ENCODE results near the gene SGPL1. TPM values are rescaled to one million over a fixed set of nuclear protein-coding genes. Genes with fewer than 3 reads are reported as not detected.
"Not testable (repeated sequence)": the region's sequence is repeated elsewhere in the genome, so short reads cannot be mapped to it uniquely, and the experiment has no call there.

The SGPL1 gene
- total RNA-seq, 1 experiment from 2014 or later: 41.4 TPM

DNA sequence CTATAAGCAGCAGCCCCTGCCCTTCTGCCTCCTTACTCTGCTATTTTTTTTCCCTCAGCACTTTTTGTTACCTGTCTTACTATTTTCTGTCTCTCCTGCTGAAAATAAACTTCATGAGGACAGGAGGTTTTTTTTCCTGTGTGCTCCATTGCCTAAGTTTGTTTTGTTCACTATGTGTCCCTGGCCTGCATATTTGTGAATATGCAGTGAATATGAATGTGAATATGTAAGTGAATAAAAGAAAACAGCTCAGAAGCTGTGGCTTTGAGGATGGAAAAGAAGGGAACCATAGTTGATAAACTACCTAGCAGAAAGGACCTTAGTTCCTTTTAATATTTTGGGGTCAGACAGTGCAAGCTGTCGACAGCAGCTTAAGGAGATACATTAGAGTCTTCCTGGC is 37.7 kb downstream of the SGPL1 start:
- Histone ChIP-seq H3K36me3 (peaks cover 19% of the 10 kb centered on the region), H3K27me3 (no peaks in the 10 kb centered on the region), H3K4me1 (peaks cover 11% of the 10 kb centered on the region), H3K27ac (no peak overlapping the region), H3K4me3 (no peak overlapping the region), H3K9me3 (replicated peaks) (no peaks in the 10 kb centered on the region)
- no peak for DNase-seq

GRCh38 chr10:70856454-70856853 is 40.7 kb downstream of the SGPL1 start:
- Histone ChIP-seq H3K27ac (no peak overlapping the region), H3K36me3 (peaks cover 35% of the 10 kb centered on the region), H3K27me3 (no peaks in the 10 kb centered on the region), H3K4me3 (no peak overlapping the region), H3K4me1 (peaks cover 4% of the 10 kb centered on the region; the same call in 1 of the 2 replicates), H3K9me3 (replicated peaks) (no peaks in the 10 kb centered on the region)
- no peak for DNase-seq

GRCh38 chr10:70858759-70859158 is 43.0 kb downstream of the SGPL1 start:
- Histone ChIP-seq H3K4me3 (no peak overlapping the region), H3K27me3 (no peaks in the 10 kb centered on the region), H3K4me1 (no peaks in the 10 kb centered on the region), H3K9me3 (replicated peaks) (no peaks in the 10 kb centered on the region), H3K27ac (no peak overlapping the region), H3K36me3 (peaks cover 35% of the 10 kb centered on the region)
- DNase-seq: no peak

GRCh38 chr10:70861495-70862197 is 45.9 kb downstream of the SGPL1 start:
- H3K27me3 ChIP-seq; DNase-seq; H3K4me1 ChIP-seq; H3K4me3 ChIP-seq; H3K9me3 ChIP-seq (replicated peaks); H3K27ac ChIP-seq: not testable (repeated sequence)
- H3K36me3 ChIP-seq: peaks cover 24% of the 10 kb centered on the region

DNA sequence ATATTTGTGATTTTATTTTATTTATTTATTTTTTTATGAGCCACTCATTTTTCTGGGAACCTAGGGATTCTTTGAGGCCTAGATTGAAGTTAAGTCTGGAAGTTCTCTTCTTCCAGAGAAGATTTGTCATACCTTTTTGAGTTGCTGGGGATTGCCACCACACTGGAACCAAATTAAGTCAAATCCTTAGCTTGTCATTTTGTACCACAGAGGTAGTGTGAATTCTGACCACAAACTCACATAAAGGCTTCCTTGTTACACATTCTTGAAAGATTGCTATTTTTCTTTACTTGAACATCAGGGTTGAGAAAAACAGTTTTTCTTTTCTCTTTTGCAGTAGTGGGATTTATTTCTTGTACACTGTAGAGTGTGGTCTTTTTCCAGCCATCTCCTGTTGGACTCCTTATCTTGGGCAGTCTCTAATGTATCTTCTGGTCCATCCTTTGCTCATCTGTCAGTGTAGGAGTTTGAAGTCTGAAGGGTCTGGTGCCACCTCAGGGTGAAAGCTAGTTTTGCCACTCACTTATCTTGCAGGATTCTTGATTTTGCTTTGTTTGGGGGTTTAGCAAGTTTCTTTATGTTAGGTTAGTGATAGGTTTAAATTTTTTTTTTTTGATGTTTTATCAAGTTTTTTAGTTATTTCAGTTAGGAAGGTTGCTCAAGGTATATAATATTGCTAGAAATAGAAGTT is 47.9 kb downstream of the SGPL1 start:
- H3K36me3 ChIP-seq: peaks cover 17% of the 10 kb centered on the region
- no peaks in the 10 kb centered on the region for H3K27me3 ChIP-seq
- H3K4me3 ChIP-seq: no peak overlapping the region
- no peak overlapping the region for H3K27ac ChIP-seq
- DNase-seq: no peak
- H3K9me3 ChIP-seq (replicated peaks): no peaks in the 10 kb centered on the region
- H3K4me1 ChIP-seq: peaks cover 12% of the 10 kb centered on the region

- no peak for DNase-seq
- Histone ChIP-seq H3K4me3 (no peak overlapping the region), H3K27me3 (no peaks in the 10 kb centered on the region), H3K9me3 (replicated peaks) (no peaks in the 10 kb centered on the region), H3K27ac (no peak overlapping the region), H3K4me1 (peaks cover 12% of the 10 kb centered on the region), H3K36me3 (peaks cover 9% of the 10 kb centered on the region)
These were observed 49.2 kb downstream of the SGPL1 start for GRCh38 chr10:70864935-70865334.

GRCh38 chr10:70866424-70866823 is 50.7 kb downstream of the SGPL1 start:
- Histone ChIP-seq H3K4me3 (no peak overlapping the region), H3K27me3 (no peaks in the 10 kb centered on the region), H3K27ac (peak overlapping the region; percentile 28; the same call in 1 of the 2 replicates), H3K36me3 (peaks cover 3% of the 10 kb centered on the region; the same call in 1 of the 2 replicates), H3K4me1 (peaks cover 12% of the 10 kb centered on the region), H3K9me3 (replicated peaks) (no peaks in the 10 kb centered on the region)
- DNase-seq: peak; percentile 44 to 59

DNA sequence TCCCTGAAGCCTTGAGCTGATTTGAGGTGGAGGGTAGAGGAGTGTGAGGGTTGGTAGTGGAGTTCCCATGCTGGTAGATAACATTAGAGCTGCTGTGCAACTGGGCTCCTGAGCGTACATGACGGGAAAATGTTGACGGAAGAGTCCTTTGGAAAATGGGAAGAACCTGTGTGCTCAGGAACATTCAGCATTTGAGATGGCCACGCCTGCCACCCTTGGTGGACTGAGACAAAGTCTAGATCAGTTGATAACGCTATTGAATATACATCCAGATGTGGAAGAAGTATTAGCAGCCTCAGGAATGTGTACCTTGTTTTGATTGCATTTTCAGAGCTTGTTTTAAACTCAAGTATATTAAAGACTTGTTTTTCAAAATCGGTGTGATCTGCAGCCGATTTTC is 56.5 kb downstream of the SGPL1 start:
- peaks cover 3% of the 10 kb centered on the region for H3K36me3 ChIP-seq
- no peak overlapping the region for H3K27ac ChIP-seq
- no peaks in the 10 kb centered on the region for H3K9me3 ChIP-seq (replicated peaks)
- no peaks in the 10 kb centered on the region for H3K4me1 ChIP-seq
- DNase-seq: no peak
- no peaks in the 10 kb centered on the region for H3K27me3 ChIP-seq
- no peak overlapping the region for H3K4me3 ChIP-seq

DNA sequence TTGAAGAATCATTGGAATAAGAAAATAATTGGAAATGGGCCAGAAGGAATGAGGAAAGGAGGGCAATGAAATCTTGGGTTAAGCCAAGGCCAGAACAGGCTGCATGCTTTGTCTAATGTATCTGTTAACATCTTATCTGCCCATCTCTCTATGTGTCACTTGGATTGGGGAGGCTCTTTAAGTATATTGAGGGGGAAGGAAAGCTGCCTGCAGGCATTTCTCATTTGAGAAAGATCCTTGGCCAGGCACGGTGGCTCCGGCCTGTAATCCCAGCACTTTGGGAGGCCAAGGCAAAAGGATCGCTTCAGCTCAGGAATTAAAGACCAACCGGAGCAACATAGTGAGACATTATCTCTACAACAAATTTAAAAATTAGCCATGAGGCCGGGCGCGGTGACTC is 58.3 kb downstream of the SGPL1 start:
- Histone ChIP-seq H3K9me3 (replicated peaks) (no peaks in the 10 kb centered on the region), H3K36me3 (peaks cover 3% of the 10 kb centered on the region)

DNA sequence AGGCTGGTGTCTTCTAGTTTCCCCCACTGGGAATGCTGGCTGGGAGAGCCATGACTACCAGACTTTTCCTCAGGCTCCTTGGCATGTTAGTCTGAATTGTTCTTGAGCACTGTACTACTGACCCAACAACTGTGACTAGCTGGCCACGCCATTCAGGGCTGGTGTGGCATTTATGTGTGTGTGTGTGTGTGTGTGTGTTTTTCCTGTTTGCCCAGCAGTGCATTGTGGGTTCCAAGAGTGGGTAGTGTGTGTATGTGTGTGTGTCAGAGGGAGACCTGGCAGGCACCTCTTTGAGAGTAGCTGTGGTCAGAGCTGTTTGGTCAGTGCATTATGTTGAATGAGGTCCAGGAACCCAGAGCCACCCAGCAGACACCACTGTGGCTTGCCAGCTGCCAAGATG is 63.5 kb downstream of the SGPL1 start:
- Histone ChIP-seq H3K9me3 (replicated peaks) (no peaks in the 10 kb centered on the region), H3K36me3 (peaks cover 3% of the 10 kb centered on the region), H3K27me3 (no peaks in the 10 kb centered on the region), H3K4me3 (no peak overlapping the region), H3K4me1 (no peaks in the 10 kb centered on the region), H3K27ac (no peak overlapping the region)
- DNase-seq: no peak

More for the DNA sequence above, 58.3 kb downstream of the SGPL1 start:
- Histone ChIP-seq H3K27ac (no peak overlapping the region), H3K27me3 (no peaks in the 10 kb centered on the region), H3K4me1 (no peaks in the 10 kb centered on the region), H3K4me3 (no peak overlapping the region)
- DNase-seq: no peak

- H3K27me3 ChIP-seq: no peaks in the 10 kb centered on the region
- H3K4me3 ChIP-seq: no peak overlapping the region
- no peaks in the 10 kb centered on the region for H3K4me1 ChIP-seq
- H3K9me3 ChIP-seq (replicated peaks): no peaks in the 10 kb centered on the region
- peak; percentile 66 to 86 for DNase-seq
- no peak overlapping the region for H3K27ac ChIP-seq
- H3K36me3 ChIP-seq: peaks cover 3% of the 10 kb centered on the region
These were observed 64.4 kb downstream of the SGPL1 start for GRCh38 chr10:70880077-70880534.

DNA sequence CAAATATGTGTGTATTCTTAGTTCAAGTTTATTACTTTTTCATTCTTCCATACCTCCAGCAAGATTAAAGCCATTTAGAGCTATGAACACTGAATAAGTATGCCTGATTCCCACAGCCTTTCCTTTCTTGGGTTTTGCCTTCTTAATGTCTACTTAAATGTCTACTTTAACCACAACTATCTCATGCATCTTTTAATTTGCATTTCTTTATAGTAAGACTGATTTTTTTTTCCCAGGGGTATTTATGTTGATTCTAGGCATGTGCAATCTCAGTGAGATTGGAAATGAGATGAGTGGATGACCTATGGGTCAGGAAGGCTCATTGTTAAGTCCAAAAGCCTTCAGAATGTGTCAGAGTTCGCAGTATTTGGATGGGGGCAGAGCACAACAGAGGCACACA is 69.0 kb downstream of the SGPL1 start:
- Histone ChIP-seq H3K9me3 (replicated peaks) (no peaks in the 10 kb centered on the region), H3K36me3 (no peaks in the 10 kb centered on the region), H3K4me3 (no peak overlapping the region), H3K27ac (no peak overlapping the region), H3K27me3 (no peaks in the 10 kb centered on the region), H3K4me1 (0 out of 2 replicates have a peak, but pooled peaks cover 3% of the 10 kb centered on the region)
- DNase-seq: no peak

DNA sequence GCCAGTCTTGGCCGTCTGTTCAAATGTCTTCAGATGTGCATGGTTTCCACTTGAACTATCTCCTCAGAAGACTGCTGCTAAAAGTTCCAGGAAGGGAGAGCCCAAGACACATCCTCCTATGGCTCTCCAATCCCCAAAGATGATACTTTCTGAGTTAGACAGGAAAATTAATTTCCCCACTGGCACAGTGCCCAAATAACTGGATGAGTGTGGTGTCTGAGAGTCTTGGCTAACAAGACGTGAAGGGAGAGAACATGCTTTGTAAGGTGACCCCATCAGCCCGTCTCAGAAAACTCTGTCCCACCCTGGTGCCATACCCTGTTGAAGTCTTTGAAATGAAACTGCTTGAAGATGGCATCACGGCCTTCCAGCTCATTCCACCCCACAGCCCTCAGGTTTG is 69.7 kb downstream of the SGPL1 start:
- no peaks in the 10 kb centered on the region for H3K27me3 ChIP-seq
- no peaks in the 10 kb centered on the region for H3K9me3 ChIP-seq (replicated peaks)
- H3K4me1 ChIP-seq: peaks cover 3% of the 10 kb centered on the region
- no peak overlapping the region for H3K4me3 ChIP-seq
- DNase-seq: no peak
- H3K36me3 ChIP-seq: no peaks in the 10 kb centered on the region
- no peak overlapping the region for H3K27ac ChIP-seq

GRCh38 chr10:70885931-70886903 is 70.5 kb downstream of the SGPL1 start:
- Histone ChIP-seq H3K4me1 (peaks cover 11% of the 10 kb centered on the region), H3K36me3 (no peaks in the 10 kb centered on the region), H3K27me3 (no peaks in the 10 kb centered on the region), H3K9me3 (replicated peaks) (no peaks in the 10 kb centered on the region), H3K27ac (no peak overlapping the region), H3K4me3 (no peak overlapping the region)
- DNase-seq: no peak
